Measurements from ENCODE around the gene LAMA2.

Gene LAMA2

GRCh38 chr6:129279343-129280292 lies 396.7 kb downstream of the LAMA2 start:
- no peak for DNase-seq

- no peak for DNase-seq
Measured at GRCh38 chr6:129280293-129280644, 397.3 kb downstream of the LAMA2 start.

- no peak for DNase-seq
Measured at GRCh38 chr6:129280749-129281148, 397.8 kb downstream of the LAMA2 start.

- DNase-seq = no peak
Measured at GRCh38 chr6:129281168-129281796, 398.3 kb downstream of the LAMA2 start.

- no peak for DNase-seq
Measured at GRCh38 chr6:129282019-129282418, 399.1 kb downstream of the LAMA2 start.

GRCh38 chr6:129284225-129284624 lies 401.3 kb downstream of the LAMA2 start:
- no peak for DNase-seq

- no peak for DNase-seq
Measured at GRCh38 chr6:129287231-129288177, 404.6 kb downstream of the LAMA2 start.

GRCh38 chr6:129289442-129289841 lies 406.5 kb downstream of the LAMA2 start:
- DNase-seq = no peak

- no peak for DNase-seq
Measured at GRCh38 chr6:129292836-129293235, 409.9 kb downstream of the LAMA2 start.

GRCh38 chr6:129297592-129297991 lies 414.7 kb downstream of the LAMA2 start:
- no peak for DNase-seq

- DNase-seq = no peak
Measured at GRCh38 chr6:129302671-129303070, 419.7 kb downstream of the LAMA2 start.

GRCh38 chr6:129306826-129307225 lies 423.9 kb downstream of the LAMA2 start:
- no peak for DNase-seq

- DNase-seq = no peak
Measured at GRCh38 chr6:129307845-129308244, 424.9 kb downstream of the LAMA2 start.

- no peak for DNase-seq
Measured at GRCh38 chr6:129309154-129309553, 426.2 kb downstream of the LAMA2 start.

- no peak for DNase-seq
Measured at GRCh38 chr6:129312880-129313279, 429.9 kb downstream of the LAMA2 start.

GRCh38 chr6:129314575-129314974 lies 431.6 kb downstream of the LAMA2 start:
- no peak for DNase-seq

GRCh38 chr6:129317931-129318820 lies 435.2 kb downstream of the LAMA2 start:
- no peak for DNase-seq

- no peak for DNase-seq
Measured at GRCh38 chr6:129320892-129321291, 438.0 kb downstream of the LAMA2 start.

GRCh38 chr6:129321303-129321702 lies 438.4 kb downstream of the LAMA2 start:
- no peak for DNase-seq

- no peak for DNase-seq
Measured at GRCh38 chr6:129324345-129324744, 441.4 kb downstream of the LAMA2 start.

GRCh38 chr6:129329678-129330077 lies 446.7 kb downstream of the LAMA2 start:
- DNase-seq = no peak
